T-helper 2 cell treated with Interferon-gamma antibody and Interleukin-4, amounts not matched to agents 5 μg/mL and 100 μg/mL, for 36 hours (primary cell): ENCODE measurements around the gene MAP4K4.
A peak's percentile ranks its signal among the peaks of the same experiment; 100 is the strongest.

Experiments used
- DNase-seq: peaks from one replicate; pipeline ENCODE4 v3.0.0; 2021; ENCODE audit warnings: low spot score
- H3K27ac Mint-ChIP-seq: one replicate; pipeline ENCODE4 v1.8.0; 2021; ENCODE audit warnings: mild to moderate bottlenecking, mixed read lengths
- H3K27me3 Mint-ChIP-seq: one replicate; pipeline ENCODE4 v1.8.0; 2021; ENCODE audit warnings: low read depth, mixed read lengths
- H3K36me3 Mint-ChIP-seq: one replicate; pipeline ENCODE4 v1.8.0; 2021; ENCODE audit warnings: low read depth, mixed read lengths
- H3K4me1 Mint-ChIP-seq: one replicate; pipeline ENCODE4 v1.8.0; 2021; ENCODE audit warnings: low read depth, mixed read lengths
- H3K4me3 Mint-ChIP-seq: one replicate; pipeline ENCODE4 v1.8.0; 2022; ENCODE audit warnings: mild to moderate bottlenecking, moderate library complexity, mixed read lengths
- H3K9me3 Mint-ChIP-seq: one replicate; pipeline ENCODE4 v1.8.0; 2021; ENCODE audit warnings: mixed read lengths

The MAP4K4 gene

DNA sequence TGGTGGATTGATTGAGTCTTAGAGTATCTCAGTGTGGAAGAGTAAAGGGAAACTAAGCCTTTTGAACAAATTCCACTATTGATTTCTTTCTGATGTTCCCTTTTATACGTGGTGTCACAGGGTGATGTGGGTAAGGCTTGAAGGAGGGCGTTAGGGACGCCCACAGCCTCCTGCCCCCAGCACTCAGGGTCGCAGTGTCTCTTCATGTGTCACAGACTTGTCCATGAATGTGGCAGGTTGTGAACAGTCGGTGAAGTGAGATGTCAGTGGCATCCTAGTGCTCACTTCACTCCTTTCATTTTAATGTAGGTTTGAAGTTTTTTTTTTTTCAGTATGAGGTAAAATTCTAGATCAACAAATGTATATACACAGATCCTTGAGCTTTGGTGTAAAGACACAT lies 171.0 kb downstream of the MAP4K4 start:
- Mint-ChIP-seq H3K27ac (no peak overlapping the region), H3K36me3 (peaks cover 63% of the 10 kb centered on the region), H3K4me1 (peaks cover 5% of the 10 kb centered on the region), H3K4me3 (no peak overlapping the region), H3K9me3 (no peaks in the 10 kb centered on the region), H3K27me3 (no peaks in the 10 kb centered on the region)
- no peak for DNase-seq

GRCh38 chr2:101869527-101869926 lies 172.0 kb downstream of the MAP4K4 start:
- H3K27ac Mint-ChIP-seq: peak overlapping the region; percentile 4
- no peaks in the 10 kb centered on the region for H3K27me3 Mint-ChIP-seq
- H3K4me1 Mint-ChIP-seq: peaks cover 9% of the 10 kb centered on the region
- no peaks in the 10 kb centered on the region for H3K9me3 Mint-ChIP-seq
- H3K36me3 Mint-ChIP-seq: peaks cover 65% of the 10 kb centered on the region
- no peak for DNase-seq
- H3K4me3 Mint-ChIP-seq: no peak overlapping the region

DNA sequence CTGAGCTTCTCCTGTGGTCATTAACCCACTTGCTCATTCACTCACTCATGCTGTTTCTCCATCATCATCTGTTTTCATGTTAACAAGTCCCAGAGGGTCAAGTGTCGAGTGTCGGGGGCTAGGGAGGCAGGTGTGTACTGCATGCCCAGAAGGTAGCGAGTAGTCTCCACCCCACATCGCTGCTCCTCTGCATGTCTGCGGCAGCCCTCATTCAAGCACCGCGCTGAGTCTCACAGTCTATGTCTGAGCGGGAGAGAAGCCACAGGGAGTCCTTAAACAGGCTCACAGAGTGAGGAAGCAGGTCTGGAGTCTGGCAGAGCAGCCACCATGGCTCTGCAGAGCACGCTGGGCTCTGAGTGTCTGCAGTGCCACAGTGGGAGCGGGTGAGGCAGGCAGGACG lies 172.9 kb downstream of the MAP4K4 start:
- H3K4me1 Mint-ChIP-seq: peaks cover 9% of the 10 kb centered on the region
- H3K36me3 Mint-ChIP-seq: peaks cover 63% of the 10 kb centered on the region
- no peaks in the 10 kb centered on the region for H3K27me3 Mint-ChIP-seq
- H3K9me3 Mint-ChIP-seq: no peaks in the 10 kb centered on the region
- DNase-seq: no peak
- no peak overlapping the region for H3K27ac Mint-ChIP-seq
- H3K4me3 Mint-ChIP-seq: no peak overlapping the region

- Mint-ChIP-seq H3K27me3 (no peaks in the 10 kb centered on the region), H3K4me1 (peaks cover 9% of the 10 kb centered on the region), H3K4me3 (no peak overlapping the region), H3K9me3 (no peaks in the 10 kb centered on the region), H3K36me3 (peaks cover 64% of the 10 kb centered on the region), H3K27ac (no peak overlapping the region)
- no peak for DNase-seq
Measured at GRCh38 chr2:101871480-101871879, 174.0 kb downstream of the MAP4K4 start.

DNA sequence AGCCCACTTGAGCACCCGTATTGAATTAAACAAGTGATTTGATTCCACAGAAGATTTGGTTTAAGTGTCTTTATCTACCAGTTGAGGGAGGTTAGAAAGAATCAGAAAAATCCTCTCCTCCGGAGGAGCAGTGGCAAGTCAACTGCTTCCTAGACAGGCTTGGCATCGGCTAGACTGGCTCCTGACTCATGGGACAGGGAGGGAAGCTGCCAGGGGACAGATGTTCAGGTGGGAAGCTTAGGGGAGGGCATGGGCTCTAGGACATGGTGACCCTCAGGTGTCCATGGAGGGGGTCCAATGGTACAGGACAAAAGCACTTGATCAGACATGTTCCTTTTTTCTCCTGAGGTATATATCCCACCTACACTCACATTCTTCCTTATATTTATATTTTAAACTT lies 175.0 kb downstream of the MAP4K4 start:
- no peaks in the 10 kb centered on the region for H3K27me3 Mint-ChIP-seq
- no peak overlapping the region for H3K4me3 Mint-ChIP-seq
- peaks cover 9% of the 10 kb centered on the region for H3K4me1 Mint-ChIP-seq
- no peak overlapping the region for H3K27ac Mint-ChIP-seq
- H3K9me3 Mint-ChIP-seq: no peaks in the 10 kb centered on the region
- H3K36me3 Mint-ChIP-seq: peaks cover 63% of the 10 kb centered on the region
- no peak for DNase-seq

DNA sequence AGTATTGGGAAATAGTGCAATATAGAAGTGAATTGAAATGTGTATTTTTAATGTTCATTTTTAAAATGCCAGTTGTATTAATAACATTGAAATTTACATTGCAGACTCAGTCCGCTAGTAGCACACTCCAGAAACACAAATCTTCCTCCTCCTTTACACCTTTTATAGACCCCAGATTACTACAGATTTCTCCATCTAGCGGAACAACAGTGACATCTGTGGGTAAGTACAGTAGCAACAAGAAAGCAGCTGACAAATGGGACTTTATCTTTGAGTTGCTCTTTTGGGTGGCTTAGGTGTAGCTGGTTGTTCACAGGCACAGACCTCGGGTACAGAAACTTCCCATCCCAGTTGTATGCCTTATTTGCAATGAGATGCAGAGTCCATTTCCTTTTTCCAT lies 176.0 kb downstream of the MAP4K4 start:
- Mint-ChIP-seq H3K27me3 (no peaks in the 10 kb centered on the region), H3K36me3 (peaks cover 60% of the 10 kb centered on the region), H3K9me3 (no peaks in the 10 kb centered on the region), H3K27ac (no peak overlapping the region), H3K4me1 (peaks cover 9% of the 10 kb centered on the region), H3K4me3 (no peak overlapping the region)
- DNase-seq: no peak

DNA sequence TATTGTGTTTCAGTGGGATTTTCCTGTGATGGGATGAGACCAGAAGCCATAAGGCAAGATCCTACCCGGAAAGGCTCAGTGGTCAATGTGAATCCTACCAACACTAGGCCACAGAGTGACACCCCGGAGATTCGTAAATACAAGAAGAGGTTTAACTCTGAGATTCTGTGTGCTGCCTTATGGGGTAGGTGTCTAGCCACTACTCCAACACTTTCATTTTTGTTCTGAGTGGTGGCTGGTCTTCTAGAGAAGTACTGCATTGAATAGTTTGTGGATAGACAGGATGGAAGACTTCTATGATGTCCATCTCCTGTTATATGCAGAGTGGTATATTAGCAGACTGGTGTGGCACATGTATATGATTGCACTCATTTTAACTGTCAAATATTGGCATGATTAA lies 176.6 kb downstream of the MAP4K4 start:
- no peak for DNase-seq
- H3K27me3 Mint-ChIP-seq: no peaks in the 10 kb centered on the region
- peaks cover 9% of the 10 kb centered on the region for H3K4me1 Mint-ChIP-seq
- H3K4me3 Mint-ChIP-seq: no peak overlapping the region
- no peak overlapping the region for H3K27ac Mint-ChIP-seq
- peaks cover 58% of the 10 kb centered on the region for H3K36me3 Mint-ChIP-seq
- no peaks in the 10 kb centered on the region for H3K9me3 Mint-ChIP-seq

DNA sequence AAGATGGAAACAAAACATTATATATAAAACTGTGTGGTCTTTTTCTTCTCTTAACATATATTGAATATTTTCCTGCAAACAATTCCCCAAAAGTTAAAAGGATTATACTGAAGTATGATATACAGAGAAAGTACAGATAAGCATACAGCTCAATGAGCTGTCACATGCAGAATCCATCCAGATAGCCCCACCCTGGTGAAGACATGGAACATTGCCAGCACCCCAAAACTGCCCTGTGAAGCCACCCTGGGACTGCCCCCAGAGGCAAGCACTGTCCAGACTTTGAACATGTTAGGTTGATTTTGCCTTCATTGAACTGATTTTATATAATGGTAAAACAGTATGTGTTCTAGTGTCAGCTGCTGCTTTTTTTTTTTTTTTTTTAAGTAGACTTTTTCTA lies 182.0 kb downstream of the MAP4K4 start:
- H3K27me3 Mint-ChIP-seq: no peaks in the 10 kb centered on the region
- no peak for DNase-seq
- peaks cover 55% of the 10 kb centered on the region for H3K36me3 Mint-ChIP-seq
- H3K4me1 Mint-ChIP-seq: peaks cover 4% of the 10 kb centered on the region
- no peak overlapping the region for H3K4me3 Mint-ChIP-seq
- H3K27ac Mint-ChIP-seq: no peak overlapping the region
- no peaks in the 10 kb centered on the region for H3K9me3 Mint-ChIP-seq

DNA sequence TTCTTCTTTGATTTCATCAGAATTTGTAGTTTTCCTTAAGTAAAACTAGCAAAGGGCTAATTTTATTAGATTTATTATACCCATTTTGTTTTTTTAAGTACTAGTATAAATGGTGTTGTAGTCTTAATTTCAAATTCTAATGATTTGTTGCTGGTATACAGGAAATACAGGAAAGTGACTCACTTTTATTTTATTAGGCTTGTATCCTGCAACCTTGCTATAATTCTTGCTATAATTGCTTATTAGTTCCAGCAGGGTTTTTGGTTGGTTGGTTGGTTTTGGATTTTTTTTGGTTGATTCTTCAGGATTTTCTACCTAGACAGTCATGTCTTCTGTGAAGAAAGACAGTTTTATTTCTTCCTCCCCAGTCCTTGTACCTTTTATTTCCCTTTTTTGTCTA lies 183.6 kb downstream of the MAP4K4 start:
- no peak for DNase-seq
- no peak overlapping the region for H3K4me3 Mint-ChIP-seq
- no peaks in the 10 kb centered on the region for H3K27me3 Mint-ChIP-seq
- peaks cover 4% of the 10 kb centered on the region for H3K4me1 Mint-ChIP-seq
- H3K27ac Mint-ChIP-seq: no peak overlapping the region
- H3K36me3 Mint-ChIP-seq: peaks cover 57% of the 10 kb centered on the region
- H3K9me3 Mint-ChIP-seq: no peaks in the 10 kb centered on the region

DNA sequence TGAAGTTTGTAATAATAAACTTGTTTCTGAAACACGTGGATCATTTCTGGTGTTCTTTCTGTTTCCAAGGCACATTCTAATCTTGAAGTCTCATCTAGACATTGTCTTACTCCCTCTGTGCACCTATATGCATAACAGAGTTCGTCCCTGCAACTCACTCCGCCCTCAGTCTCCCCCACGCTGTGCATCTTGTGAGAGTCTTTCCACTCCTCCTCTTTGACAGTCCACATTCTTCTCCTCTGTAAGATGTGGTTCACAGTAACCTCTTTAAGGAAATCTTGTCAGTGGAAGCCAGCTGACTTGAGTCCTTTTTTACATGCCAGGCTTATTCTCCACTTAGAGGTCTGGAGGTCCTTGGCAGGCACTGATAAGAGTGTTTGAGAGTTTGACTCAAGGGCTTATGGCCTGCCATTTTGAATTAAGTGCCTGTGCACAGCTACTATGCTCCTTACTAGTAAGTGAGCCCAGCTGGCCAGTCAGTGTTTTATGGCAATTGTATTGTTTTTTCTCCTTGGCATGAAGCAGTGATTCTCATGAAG lies 185.3 kb downstream of the MAP4K4 start:
- H3K27me3 Mint-ChIP-seq: no peaks in the 10 kb centered on the region
- DNase-seq: no peak
- H3K36me3 Mint-ChIP-seq: peaks cover 63% of the 10 kb centered on the region
- H3K9me3 Mint-ChIP-seq: no peaks in the 10 kb centered on the region
- no peak overlapping the region for H3K4me3 Mint-ChIP-seq
- no peak overlapping the region for H3K27ac Mint-ChIP-seq
- H3K4me1 Mint-ChIP-seq: peaks cover 4% of the 10 kb centered on the region

- Mint-ChIP-seq H3K36me3 (peaks cover 68% of the 10 kb centered on the region), H3K4me1 (peaks cover 4% of the 10 kb centered on the region), H3K27me3 (no peaks in the 10 kb centered on the region), H3K4me3 (no peak overlapping the region), H3K27ac (no peak overlapping the region), H3K9me3 (no peaks in the 10 kb centered on the region)
- peak; percentile 21 for DNase-seq
Measured at GRCh38 chr2:101883860-101884259, 186.4 kb downstream of the MAP4K4 start.

DNA sequence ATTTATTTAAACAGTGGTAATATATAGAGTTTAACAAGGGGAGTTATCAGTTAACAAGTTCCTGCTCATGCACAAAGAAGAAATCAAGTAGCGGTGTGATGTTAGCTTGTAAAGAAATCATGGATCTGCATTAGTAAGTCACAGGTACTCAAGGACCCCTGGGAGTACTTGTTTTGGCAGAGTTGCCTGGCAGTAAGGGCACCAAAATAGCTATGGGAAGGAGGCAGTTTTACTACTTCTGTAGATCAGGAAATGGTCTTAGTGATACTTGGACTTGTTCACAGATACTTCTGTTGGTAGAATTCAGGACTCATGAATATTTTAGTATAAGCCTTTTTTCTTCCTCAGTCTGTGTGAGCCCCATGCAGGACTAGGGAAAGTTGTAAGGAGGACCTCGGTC lies 186.9 kb downstream of the MAP4K4 start:
- DNase-seq: no peak
- Mint-ChIP-seq H3K4me1 (peaks cover 4% of the 10 kb centered on the region), H3K27ac (no peak overlapping the region), H3K9me3 (no peaks in the 10 kb centered on the region), H3K4me3 (no peak overlapping the region), H3K36me3 (peaks cover 66% of the 10 kb centered on the region), H3K27me3 (no peaks in the 10 kb centered on the region)

DNA sequence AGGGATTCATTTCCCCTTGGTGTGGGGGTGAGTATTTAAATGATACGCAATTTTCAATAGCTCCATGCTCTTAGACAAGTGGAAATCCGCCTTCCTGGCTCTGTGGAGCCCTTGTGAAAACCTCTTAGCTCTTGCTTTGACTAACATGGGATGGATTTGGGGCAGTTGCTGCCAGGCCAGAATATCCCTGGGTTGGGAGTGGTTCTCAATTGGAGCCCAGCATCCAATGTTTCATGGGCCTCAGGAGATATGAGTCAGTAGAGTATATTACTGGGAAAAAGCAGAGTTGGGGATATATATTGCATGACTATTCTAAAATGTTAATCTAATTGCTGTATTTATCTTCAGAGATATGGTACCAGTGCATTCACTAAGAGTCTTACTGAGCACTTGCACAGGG lies 189.8 kb downstream of the MAP4K4 start:
- Mint-ChIP-seq H3K36me3 (peaks cover 65% of the 10 kb centered on the region), H3K4me1 (peaks cover 4% of the 10 kb centered on the region), H3K27me3 (no peaks in the 10 kb centered on the region), H3K27ac (no peak overlapping the region), H3K9me3 (no peaks in the 10 kb centered on the region), H3K4me3 (no peak overlapping the region)
- no peak for DNase-seq

GRCh38 chr2:101889460-101890098 lies 192.1 kb downstream of the MAP4K4 start:
- no peak overlapping the region for H3K27ac Mint-ChIP-seq
- H3K27me3 Mint-ChIP-seq: no peaks in the 10 kb centered on the region
- no peaks in the 10 kb centered on the region for H3K9me3 Mint-ChIP-seq
- peaks cover 67% of the 10 kb centered on the region for H3K36me3 Mint-ChIP-seq
- no peak overlapping the region for H3K4me3 Mint-ChIP-seq
- DNase-seq: no peak
- no peaks in the 10 kb centered on the region for H3K4me1 Mint-ChIP-seq

- peaks cover 48% of the 10 kb centered on the region for H3K36me3 Mint-ChIP-seq
Measured at GRCh38 chr2:101892377-101892776, 194.9 kb downstream of the MAP4K4 start.

More at GRCh38 chr2:101892377-101892776, 194.9 kb downstream of the MAP4K4 start:
- Mint-ChIP-seq H3K27ac (no peak overlapping the region), H3K4me3 (no peak overlapping the region), H3K27me3 (no peaks in the 10 kb centered on the region), H3K4me1 (no peaks in the 10 kb centered on the region), H3K9me3 (no peaks in the 10 kb centered on the region)
- DNase-seq: no peak
